OCI-LY1 (cell line): Measurements from ENCODE around the gene USP5.

Experiments
- CTCF ChIP-seq: fragments of 200-600 bp; sonication (generic), shearing (Covaris generic); IDR thresholded peaks from 2 replicates; pipeline ENCODE4 v1.5.1; 2017; ENCODE audit warnings: mild to moderate bottlenecking, antibody characterized with exemption, low read length, moderate library complexity, mixed read lengths
- EZH2 ChIP-seq: fragments of 200-600 bp; sonication (generic), shearing (Covaris generic); IDR thresholded peaks from 2 replicates; pipeline ENCODE4 v1.8.0; 2017; ENCODE audit warnings: borderline replicate concordance, mixed run types, mild to moderate bottlenecking, antibody characterized with exemption, low read length, moderate library complexity, mixed read lengths

- TF ChIP-seq CTCF (no peak), EZH2 (no peak)
Observed at GRCh38 chr12:6840761-6841515, 11.0 kb upstream of the USP5 start, which contains the start of gene GNB3.
